IPS-NIHi7 (cell line): ENCODE data around the gene XPNPEP2.
A peak's percentile ranks its signal among the peaks of the same experiment; 100 is the strongest.

Experiments used
- DNase-seq: peaks from one replicate; pipeline ENCODE4 v3.0.0; 2012; ENCODE audit warnings: mixed read lengths; ENCODE audit errors: extremely low spot score

XPNPEP2 gene

DNA sequence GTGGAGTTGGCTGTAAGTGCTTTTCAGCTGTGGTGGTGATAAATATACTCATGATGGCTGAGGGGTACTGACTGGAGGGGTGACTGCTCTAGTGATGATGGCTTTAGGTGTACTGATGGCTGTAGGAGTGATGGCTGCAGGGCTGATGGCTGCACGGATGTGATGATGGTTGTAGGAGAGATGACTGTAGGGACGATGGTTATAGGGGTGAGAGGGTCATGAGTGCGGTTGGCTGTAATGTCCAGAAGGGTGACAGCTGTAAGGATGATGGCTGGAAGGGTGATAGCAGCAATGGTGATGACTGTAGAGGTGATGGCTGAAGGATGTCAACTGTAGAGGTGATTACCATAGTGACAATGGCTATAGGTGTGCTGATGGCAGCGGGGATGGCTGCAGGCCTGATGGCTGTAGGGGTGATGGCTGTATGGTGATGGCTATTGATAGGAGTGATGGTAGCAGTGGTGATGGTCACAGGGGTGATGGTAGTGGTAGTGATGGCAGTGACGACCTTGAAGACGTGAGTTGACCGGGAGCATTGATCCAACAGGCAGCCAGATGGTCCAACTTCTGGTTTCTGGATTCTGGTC, 40.4 kb downstream of the XPNPEP2 start:
- DNase-seq: no peak

DNA sequence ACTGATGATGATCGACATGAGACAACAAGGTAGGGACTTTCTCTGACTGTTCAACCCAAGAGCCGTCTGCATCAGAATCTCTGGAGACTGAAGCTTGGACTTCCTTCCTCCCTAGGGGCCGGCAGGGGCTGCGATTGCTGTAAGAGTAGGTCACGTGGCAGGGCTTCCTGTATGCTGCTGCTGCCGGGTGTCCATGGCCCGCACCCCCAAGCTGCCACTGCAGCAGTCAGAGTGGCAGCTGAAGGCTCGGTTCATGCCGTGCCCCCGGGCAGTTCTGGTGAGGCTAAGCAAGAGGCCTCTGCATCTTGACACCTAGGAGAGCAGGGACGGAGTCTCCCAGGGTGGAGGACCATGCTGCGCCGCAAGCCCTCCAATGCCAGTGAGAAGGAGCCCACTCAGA, 41.0 kb downstream of the XPNPEP2 start, which contains the start of gene SASH3:
Gene SASH3, plus strand, starts transcription at position 203 of the 400 bp plus-strand sequence. Its CDS starts 149 bp downstream, at position 352.
- no peak for DNase-seq

DNA sequence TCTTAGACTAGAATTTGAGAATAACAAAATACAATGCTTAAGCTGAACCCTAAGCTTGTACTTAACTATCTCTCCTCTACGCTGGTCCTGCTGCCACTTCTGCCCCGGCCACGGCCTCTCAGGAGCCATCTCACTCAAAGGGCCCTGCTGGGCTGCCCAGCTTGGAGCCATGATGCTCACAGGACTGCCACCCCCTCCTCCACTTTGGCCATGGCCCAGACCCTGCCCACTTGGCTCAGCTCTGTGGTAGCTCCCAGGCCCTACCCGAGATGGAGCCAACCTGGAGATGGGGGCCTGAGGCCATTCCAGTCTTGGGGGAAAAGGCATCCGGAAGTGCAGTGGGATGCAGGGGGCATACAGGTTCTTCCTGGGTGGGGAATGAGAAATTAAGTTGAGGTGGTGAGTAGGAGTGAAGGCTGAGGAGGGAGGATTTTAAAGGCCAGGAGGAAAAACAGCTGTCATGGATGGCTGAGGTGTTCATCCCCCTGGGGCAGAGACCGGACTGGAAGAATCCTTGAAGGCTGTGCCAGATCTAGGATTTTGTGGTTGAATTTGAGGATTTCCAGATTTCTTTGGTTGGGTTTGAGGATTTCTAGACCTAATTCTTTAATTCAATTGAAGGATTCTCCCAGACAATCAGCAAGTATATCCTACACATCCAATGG, 41.8 kb downstream of the XPNPEP2 start:
- no peak for DNase-seq

DNA sequence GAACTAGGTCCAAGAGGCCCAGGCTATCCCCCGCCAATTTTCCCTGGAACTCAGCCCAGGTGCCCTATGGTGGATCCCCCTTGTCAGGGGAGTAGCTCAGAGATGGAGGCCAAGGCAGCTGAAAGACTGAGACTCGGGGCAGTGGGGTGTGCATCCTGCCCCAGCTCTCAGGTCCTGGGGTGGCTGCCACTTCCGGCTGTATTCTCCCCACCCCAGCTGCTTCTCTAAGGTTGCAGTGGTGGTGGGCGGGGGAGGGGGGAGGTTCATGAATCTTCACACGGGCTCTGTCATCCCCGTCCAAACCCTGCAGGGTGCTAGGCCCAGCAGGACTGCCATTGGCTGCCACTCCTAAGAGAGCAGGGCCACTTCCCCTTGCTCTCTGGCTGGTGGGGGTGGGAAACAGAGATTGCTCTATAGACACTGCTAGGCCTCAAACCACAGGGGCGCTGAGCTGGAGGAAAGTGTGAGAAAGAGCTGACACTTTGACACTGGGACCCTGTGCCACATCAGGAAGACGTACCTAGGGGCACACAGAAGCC, 42.4 kb downstream of the XPNPEP2 start:
- DNase-seq: peak; percentile 68

DNA sequence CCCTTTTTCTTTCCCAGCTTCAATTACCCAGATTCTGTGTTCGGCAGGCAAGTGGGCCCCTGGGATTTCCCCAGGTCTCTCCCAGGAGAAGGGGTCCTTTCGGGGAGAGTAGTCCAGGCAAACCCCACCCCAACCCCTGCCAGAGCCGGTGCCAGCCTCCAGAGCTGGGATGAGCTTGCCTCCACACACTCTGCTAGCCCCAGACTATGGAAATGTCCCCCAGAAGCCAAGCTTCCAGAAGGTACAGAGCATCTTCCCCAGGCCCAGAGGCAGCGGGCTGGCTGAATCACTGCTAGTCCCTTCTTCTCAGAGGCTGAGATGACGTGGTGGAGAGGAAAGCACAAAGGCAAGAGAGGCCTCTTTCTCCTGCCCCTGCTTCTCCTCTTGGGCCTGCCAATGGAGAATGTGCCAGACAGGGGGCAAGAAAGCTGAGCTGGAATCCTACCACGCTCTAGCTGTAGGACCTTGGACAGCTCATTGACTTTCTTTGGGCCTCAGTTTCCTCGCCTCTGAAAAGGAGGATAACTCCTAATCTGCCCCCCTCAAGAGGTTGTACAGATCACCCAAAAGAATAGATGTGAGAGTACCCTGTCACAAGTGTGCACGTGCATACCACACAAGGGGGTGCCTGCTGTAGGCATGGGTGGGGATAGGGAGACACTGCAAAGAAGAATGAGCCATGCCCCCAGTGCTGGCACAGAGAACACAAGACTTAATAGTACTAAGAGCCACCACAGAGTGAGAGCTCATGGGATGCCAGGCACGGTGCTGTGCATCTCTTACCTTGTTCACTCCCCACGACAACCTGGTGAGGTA, 43.1 kb downstream of the XPNPEP2 start:
- no peak for DNase-seq

DNA sequence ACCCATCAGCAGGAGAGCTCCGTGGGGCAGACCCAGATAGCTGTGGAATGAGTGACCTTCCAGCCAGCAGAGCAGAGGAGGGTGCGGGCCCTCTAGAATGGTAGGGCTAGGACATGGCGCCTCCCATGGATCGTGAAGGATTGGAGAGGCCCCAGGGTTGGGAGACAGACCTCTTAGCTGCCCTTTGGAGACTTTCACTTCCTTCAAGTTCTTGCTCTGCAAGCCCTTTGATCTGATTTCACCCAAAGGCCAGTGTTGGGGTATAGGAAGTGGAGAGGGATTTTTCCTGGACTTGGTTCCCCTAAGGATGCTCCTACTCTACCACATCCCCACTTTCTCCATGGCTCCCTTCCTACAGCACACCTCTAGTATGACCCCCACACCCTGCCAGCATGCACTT, 43.9 kb downstream of the XPNPEP2 start:
- DNase-seq: no peak

DNA sequence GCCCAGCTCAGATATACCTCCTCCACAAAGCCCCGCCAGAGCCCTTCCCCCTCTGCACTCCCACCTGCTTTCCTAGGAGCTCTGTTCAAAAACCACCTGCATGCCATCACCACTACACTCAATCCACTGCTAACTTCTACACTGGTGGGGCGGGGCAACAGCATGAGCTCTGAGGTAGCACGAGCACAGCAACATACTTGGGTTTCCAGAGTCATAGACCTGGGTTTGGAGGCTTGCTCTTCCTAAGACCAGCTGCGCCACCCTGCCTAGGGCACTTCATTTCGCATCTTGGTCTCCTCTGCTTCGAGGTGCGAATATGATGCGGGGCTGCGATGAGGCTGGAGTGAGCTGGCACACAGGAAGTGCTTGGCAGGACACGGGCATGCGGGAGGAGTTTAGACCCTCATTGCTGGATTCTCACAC, 44.5 kb downstream of the XPNPEP2 start:
- no peak for DNase-seq

DNA sequence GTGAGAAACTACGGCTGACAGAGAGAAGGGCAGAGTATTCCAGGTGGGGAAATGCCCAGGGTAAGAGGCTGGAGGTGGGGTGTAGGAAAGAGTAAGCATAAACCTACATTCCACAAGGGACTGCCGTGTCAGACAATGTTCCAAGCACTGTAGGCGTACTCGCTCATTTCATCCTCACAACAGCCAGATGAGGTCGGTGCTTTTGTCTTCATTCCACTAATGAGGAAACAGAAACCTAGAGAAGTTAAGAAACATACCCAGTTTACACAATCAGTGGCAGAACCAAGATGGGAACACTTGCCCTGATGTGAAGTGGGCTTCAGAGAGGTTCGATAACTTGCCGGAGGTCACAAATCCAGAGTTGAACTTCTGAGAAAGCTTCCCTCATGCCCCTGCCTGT, 45.6 kb downstream of the XPNPEP2 start:
- no peak for DNase-seq

DNA sequence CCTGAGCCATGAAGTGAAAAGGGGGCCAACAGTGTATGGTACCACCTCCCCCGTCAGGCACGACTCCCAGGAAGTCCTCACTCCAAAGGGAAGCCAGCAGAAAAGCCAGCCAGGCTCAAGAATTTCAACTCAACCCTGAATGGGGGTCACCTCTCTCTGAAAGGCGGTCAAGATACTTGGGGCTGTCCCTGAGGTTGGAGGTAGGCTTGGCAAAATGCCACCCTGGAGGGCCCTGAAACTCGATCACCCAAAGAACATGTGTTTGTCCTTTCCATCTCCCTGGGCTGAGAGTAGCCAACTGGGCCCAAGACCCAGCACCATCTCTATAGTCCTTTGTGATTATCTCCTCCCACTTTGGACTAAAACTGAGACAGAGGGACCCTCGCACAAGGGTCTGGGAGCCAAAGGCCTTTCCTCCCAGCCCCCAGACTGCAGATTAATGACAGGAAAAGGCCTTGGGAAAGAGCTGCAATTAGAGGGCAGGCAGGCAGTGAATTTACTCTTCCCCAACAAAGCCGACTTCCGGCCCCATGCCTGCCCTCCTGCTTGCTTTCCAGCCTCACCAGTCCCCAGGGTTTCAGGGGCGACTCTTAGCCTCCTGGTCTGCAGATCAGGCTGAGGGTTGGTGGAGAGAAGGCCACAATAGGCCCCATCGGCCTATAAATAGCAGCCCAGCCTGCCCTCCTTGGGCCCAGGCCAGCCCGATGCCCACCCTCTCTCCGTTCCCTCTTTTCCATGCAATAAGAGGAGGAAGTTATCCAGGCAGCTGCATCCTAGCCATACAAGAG, 46.6 kb downstream of the XPNPEP2 start:
- no peak for DNase-seq

DNA sequence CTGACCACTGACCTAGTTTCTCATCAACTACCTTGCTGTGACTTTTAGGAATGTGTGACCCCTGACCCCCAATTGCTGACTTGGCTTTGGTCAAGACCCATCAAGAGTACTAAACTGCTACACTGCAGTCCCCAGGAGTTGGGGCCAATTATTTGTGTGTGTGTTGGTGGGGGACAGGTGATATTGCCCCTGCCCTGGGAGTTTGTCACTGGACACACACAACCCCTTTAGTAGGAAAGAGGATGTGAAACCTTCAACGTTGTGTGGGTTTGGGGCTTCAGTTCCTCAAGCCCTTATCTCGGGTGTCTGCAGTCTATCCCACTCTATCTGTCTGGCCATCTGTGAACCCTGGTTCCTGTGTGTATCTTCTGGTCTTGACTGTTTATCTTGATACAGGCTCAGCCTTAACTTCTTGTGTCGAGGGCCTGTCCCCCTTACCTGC, 47.5 kb downstream of the XPNPEP2 start:
- no peak for DNase-seq

DNA sequence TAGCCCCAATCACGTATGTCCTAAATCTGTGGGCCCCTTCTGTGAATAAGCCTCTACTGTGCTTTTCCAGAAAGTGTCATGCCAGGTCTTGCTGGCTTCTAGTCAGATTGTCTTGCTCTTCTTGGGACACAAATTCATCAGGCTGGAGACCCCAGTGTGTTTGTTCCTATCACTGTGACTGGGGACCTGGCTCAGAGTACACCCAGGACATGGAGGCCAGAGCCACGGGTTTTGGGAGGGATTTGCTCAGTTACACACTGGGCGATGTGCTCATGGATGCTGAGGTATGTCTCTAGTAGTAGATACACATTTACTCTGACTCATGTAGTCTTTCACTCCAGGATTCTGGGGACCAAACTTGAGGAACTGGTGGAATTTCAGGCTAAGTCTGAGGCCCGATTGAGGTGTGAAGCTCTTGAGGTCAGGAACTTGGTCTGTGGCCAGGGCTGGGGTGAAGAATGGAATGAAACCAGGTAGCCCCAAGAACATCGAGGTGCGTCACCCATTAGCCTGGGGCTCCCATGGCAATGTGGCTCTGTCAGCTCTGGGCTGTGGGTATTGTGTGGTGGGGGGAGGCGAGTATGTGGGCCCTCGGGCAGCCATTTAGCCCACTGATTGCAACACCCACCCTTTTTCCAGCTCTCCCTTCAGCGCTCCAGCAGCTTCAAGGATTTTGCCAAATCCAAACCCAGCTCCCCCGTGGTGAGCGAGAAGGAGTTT, 48.7 kb downstream of the XPNPEP2 start:
- DNase-seq: no peak

DNA sequence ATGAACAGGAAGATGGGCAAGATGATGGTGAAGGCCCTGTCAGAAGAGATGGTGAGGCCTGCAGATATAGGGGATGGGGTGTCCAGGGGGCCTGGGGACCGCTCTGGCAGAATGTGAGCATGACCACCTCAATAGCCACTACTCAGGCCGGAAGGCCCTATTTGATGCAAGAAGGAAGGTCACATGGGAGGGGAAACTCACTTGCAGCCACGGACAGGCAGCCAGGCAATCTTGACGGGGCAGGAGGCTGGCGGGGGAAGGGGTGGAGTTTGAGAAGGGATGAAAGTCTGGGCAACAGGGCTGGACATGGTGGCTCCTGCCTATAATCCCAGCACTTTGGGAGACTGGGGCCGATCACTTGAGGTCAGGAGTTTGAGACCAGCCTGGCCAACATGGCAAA, 49.7 kb downstream of the XPNPEP2 start:
- DNase-seq: no peak

DNA sequence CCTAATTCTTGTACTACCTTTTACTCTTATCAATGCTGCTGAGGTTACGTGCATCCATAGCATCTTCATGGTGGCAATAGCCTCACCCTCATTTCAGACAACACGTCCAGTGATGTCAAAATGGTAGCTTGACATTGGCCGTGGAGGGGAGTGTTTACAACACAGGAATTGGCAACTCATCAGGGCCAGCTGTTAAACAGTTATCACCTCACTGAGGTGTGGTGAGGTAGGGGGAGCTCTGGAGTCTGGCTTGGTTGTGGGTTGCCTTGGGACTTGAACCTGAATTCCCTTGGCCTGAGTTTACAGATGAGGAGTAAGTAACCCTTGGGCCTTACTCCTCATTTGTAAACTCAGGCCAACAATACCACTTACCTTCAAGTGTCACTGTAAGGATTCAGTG, 51.4 kb downstream of the XPNPEP2 start:
- DNase-seq: no peak

DNA sequence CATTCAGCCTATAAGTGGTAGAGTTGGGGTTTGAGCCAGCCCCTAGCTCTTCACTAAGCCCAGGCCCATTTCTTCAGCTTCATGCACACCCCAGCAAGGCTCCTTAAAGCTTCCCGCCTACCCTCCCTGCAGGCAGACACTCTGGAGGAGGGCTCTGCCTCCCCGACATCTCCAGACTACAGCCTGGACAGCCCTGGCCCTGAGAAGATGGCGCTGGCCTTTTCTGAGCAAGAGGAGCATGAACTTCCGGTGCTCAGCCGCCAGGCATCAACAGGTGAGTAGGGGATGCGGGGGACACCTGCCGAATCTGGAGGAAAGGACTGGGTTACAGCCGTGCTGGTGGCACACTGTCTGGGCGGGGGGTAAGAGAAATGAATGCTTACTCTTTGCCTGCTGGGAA, 52.0 kb downstream of the XPNPEP2 start:
- no peak for DNase-seq

DNA sequence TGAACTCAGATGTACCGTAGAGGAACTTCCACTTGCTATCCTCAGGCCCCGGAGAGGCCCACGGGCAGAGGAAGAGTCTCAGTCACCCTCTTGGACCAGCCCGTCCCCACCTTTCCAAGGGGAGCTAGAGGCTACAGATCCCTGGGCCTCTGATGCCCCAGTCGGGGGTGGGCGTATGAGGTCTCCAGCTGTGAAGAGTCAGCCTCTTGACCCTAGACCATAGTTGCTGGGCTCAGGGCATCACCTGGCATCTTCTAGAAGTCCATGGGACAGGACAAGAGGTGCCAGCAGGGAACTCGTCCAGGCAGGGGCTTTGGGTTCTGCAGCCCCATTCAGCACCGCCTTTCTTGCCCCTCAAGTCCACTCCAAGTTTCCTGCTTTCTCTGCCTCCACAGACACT, 52.6 kb downstream of the XPNPEP2 start:
- no peak for DNase-seq

DNA sequence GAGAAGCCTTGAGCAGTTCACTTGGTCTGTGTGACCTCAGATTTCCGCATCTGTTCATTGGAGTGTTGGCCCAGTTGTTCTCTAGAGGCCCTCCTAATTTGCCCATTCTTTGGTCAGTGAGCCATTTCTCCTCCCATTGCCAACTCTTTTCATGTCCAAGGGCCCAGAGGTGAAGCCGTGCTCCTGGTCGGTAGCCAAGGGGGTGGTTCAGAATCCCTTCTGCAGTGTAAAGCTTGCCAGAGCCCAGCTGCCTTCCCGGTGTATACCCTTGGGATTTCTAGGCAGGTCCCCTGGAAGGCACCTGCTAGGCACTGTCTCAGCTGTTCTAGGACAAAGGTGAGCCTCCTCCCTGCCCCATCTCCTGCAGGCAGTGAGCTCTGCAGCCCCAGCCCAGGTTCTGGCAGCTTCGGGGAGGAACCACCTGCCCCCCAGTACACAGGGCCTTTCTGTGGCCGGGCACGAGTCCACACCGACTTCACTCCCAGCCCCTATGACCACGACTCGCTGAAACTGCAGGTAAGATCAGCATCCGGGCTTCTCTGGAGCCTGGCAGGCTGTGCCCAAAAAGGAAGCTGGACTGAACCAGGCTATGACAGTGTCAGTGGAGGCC, 53.3 kb downstream of the XPNPEP2 start:
- DNase-seq: no peak

DNA sequence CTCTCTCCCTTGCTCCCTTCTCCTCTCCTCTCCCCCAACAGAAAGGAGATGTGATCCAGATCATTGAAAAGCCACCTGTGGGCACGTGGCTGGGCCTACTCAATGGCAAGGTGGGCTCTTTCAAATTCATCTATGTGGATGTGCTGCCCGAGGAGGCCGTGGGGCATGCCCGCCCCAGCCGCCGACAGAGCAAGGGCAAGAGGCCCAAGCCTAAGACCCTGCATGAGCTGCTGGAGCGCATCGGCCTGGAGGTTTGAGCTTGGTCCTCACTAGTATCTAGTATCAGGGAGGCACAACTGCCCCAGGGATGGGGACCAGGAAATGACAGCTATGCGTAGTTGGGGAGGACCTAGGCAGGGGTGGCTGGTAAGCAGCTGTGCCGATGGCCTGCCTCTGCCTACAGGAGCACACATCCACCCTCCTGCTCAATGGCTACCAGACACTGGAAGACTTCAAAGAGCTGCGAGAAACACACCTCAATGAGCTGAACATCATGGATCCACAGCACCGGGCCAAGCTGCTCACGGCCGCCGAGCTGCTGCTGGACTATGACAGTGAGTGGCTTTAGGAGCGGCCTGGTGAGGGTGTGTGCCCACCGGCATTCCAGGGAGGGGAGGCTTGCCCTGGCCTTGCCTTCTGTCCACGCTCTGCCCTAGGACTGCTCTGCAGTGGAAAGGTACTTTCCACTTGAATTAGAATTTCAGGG, 54.0 kb downstream of the XPNPEP2 start:
- no peak for DNase-seq

DNA sequence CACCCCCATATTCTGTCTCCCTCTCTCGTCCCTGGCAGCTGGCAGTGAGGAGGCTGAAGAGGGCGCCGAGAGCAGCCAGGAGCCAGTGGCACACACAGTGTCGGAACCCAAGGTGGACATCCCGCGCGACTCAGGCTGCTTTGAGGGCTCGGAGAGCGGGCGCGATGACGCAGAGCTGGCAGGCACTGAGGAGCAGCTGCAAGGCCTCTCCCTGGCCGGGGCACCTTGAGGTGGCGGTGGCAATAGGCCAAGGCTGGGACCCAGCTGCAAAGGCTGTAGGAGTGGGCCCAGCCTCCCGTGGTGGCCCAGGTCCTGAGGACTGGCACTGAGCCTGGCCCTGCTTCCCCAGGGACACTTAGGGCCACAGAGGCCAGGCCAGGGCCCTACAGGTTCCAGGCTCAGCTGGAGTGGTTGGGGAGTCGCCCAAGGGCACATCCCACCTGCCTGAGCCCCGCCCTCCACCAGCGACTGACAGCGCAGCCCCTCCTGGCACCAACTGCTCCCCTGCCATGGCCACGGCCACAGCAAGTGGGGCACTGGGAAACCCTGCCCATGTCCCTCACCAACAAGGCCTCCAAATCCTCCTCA, 54.9 kb downstream of the XPNPEP2 start:
- no peak for DNase-seq

DNA sequence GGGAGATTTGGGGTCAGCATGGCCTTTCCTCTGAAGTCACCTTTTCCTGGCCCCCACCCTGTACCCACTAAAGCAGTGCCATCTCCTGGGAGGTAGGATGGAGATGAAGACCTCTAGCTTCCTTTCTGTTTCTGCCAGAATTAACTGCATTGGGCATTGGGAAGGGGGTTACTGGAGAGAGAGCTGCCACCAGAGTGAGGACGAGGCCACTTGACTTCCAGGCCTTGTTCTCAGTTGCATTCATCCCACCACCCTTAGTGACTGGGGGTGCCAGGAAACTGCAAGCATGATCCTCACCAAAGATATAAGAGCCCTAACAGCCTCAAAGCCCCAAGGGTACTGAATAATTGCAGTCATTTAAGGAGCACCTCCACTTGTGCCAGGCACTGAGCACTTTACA, 56.8 kb downstream of the XPNPEP2 start:
- no peak for DNase-seq
